MCF 10A (cell line): ENCODE data around the gene FRMPD4. TPM values are rescaled to one million over a fixed set of nuclear protein-coding genes. Genes with fewer than 3 reads are reported as not detected.

ENCODE experiments used
- BruUV-seq: library from RNA; stranded (reverse); fragments of 400-500 nt; replicated peaks from 2 replicates; lab custom pipeline; 2021; lab: Mats Ljungman, UMichigan
- CTCF ChIA-PET: fragments of 300-600 bp; sonication (Branson Sonifier 250); formaldehyde crosslinking; extraction: SDS; loops from one replicate; lab custom pipeline; 2021; ENCODE audit warnings: antibody characterized with exemption, inconsistent platforms; lab: Yijun Ruan, JAX
- POLR2A ChIA-PET: fragments of 300-600, 350-650 bp; sonication (Branson Sonifier 250); formaldehyde crosslinking; extraction: SDS; loops from one replicate; lab custom pipeline; 2020; ENCODE audit warnings: antibody characterized with exemption, inconsistent platforms; lab: Yijun Ruan, JAX
- DNase-seq: peaks from one replicate; pipeline ENCODE4 v3.0.0-alpha.2; 2018; ENCODE audit not compliant: unreplicated experiment
- H3K27ac Mint-ChIP-seq: one replicate; pipeline ENCODE4 v1.8.0; 2022; ENCODE audit warnings: mild to moderate bottlenecking, low read depth, mixed read lengths; ENCODE audit not compliant: unreplicated experiment
- H3K27me3 Mint-ChIP-seq: one replicate; pipeline ENCODE4 v1.8.0; 2022; ENCODE audit warnings: mixed read lengths; ENCODE audit not compliant: insufficient read depth, unreplicated experiment
- H3K36me3 Mint-ChIP-seq: one replicate; pipeline ENCODE4 v1.8.0; 2022; ENCODE audit warnings: mild to moderate bottlenecking, moderate library complexity, mixed read lengths; ENCODE audit not compliant: insufficient read depth, unreplicated experiment
- H3K4me1 Mint-ChIP-seq: one replicate; pipeline ENCODE4 v1.8.0; 2022; ENCODE audit warnings: mixed read lengths; ENCODE audit not compliant: insufficient read depth, unreplicated experiment
- H3K4me3 Mint-ChIP-seq: one replicate; pipeline ENCODE4 v1.8.0; 2022; ENCODE audit warnings: mild to moderate bottlenecking, moderate library complexity, mixed read lengths; ENCODE audit not compliant: unreplicated experiment
- H3K9me3 Mint-ChIP-seq: one replicate; pipeline ENCODE4 v1.8.0; 2022; ENCODE audit warnings: mixed read lengths; ENCODE audit not compliant: unreplicated experiment
- CTCF ChIP-seq: fragments of 200-600 bp; IDR thresholded peaks from one replicate; pipeline ENCODE4 v1.8.0; 2022; ENCODE audit warnings: antibody characterized with exemption, mild to moderate bottlenecking; ENCODE audit not compliant: unreplicated experiment
- intact Hi-C: fragments of 100-400 bp; cut with micrococcal nuclease; formaldehyde crosslinking; loops from 2 replicates; pipeline ENCODE4 v1.14.1; 2022
- total RNA-seq: library from RNA; stranded (reverse); gene quantifications from 2 replicates; pipeline ENCODE4 v1.2.3, GENCODE V29; 2022

Gene FRMPD4
- total RNA-seq, 1 experiment from 2014 or later: not detected

- Mint-ChIP-seq H3K9me3 (no peaks in the 10 kb centered on the region), H3K27ac (no peak overlapping the region), H3K27me3 (no peaks in the 10 kb centered on the region), H3K4me1 (no peaks in the 10 kb centered on the region), H3K36me3 (no peaks in the 10 kb centered on the region), H3K4me3 (no peak overlapping the region)
- no peak for DNase-seq
- no TSS peak for BruUV-seq
- CTCF ChIA-PET: interaction anchor here (0.9 to 1.3 kb wide), 3 partner anchors 15 to 490 kb away, joined by 3 to 4 read pairs (median 4); no protein-coding TSS in a partner anchor
- intact Hi-C loops: no loop called here
- POLR2A ChIA-PET: no interaction called here
- TF ChIP-seq CTCF: no peak
Observed at GRCh38 chrX:12570859-12571501, 432.7 kb downstream of the FRMPD4 start.

DNA sequence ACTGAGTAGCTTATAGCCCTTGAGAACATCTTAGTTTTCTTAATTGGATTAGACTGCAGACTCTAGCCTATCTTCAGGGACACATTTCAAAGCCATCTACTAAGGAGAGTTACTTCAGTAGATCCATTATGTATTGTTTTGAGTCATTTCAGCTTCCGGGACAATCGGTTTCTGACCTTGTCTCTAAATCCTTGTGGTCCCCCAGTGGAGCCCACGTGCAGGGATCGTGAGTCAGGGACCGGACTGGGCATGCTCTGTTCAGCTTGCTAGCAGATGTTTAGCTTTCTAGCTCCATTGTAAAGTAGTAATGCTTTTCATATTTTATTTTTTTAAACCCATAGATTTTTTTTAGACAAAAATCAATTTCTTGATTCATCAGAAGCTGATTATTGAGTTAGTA lies 441.0 kb downstream of the FRMPD4 start:
- ChIA-PET POLR2A (interaction anchor here (0.8 kb wide), 1 partner anchor 47 kb away, joined by 3 read pairs; no protein-coding TSS in a partner anchor), CTCF (interaction anchor here (0.6 to 1.5 kb wide), 2 partner anchors 122 to 632 kb away, joined by 3 to 6 read pairs; no protein-coding TSS in a partner anchor)
- no TSS peak for BruUV-seq
- peaks cover 20% of the 10 kb centered on the region for H3K4me1 Mint-ChIP-seq
- no peak overlapping the region for H3K4me3 Mint-ChIP-seq
- H3K27ac Mint-ChIP-seq: no peak overlapping the region
- intact Hi-C loops: no loop called here
- H3K27me3 Mint-ChIP-seq: peaks cover 21% of the 10 kb centered on the region
- DNase-seq: no peak
- TF ChIP-seq CTCF: no peak
- no peaks in the 10 kb centered on the region for H3K9me3 Mint-ChIP-seq
- no peaks in the 10 kb centered on the region for H3K36me3 Mint-ChIP-seq

DNA sequence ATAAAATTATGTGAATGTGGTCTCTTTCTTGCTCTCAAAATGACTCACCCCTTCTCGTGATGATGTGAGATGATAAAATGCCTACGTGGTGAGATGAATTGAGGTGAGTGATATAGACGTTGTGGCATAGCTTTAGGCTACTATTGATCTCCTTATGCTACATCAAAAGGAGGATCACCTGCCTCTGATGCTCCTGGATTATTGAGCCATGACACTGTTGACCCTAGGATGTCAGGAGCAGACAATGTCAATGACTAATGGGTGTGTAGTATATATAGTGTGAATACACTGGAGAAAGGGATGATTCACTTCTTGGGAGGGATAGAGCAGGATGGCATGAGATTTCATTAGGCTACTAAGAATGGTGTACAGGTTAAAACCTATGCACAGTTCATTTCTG lies 442.3 kb downstream of the FRMPD4 start:
- Mint-ChIP-seq H3K4me3 (no peak overlapping the region), H3K36me3 (no peaks in the 10 kb centered on the region), H3K27me3 (peaks cover 21% of the 10 kb centered on the region), H3K27ac (no peak overlapping the region), H3K9me3 (no peaks in the 10 kb centered on the region), H3K4me1 (peaks cover 20% of the 10 kb centered on the region)
- TF ChIP-seq CTCF: no peak
- BruUV-seq: no TSS peak
- DNase-seq: peak; percentile 40
- POLR2A ChIA-PET: no interaction called here
- intact Hi-C loops: no loop called here
- CTCF ChIA-PET: no interaction called here

DNA sequence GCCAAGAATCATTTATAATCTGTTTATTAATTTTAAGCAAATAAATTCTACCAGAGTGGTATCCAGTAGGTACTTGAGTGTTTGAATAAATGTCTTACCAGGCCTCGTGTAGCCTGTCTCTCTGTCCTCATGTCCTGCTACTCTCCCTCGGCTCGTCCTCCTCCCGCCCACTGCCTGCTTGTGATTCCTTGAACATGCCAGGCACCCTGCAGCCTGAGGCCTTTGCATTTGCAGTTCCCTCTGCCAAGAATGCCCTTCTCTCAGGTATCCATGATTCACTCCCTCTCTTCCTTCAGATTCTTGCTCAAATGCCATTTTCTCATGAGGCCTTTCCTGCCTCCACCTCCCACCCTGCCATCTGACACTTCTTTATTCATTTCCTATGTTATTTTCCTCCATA lies 443.3 kb downstream of the FRMPD4 start:
- ChIA-PET CTCF (no interaction called here), POLR2A (no interaction called here)
- peaks cover 20% of the 10 kb centered on the region for H3K4me1 Mint-ChIP-seq
- intact Hi-C loops: no loop called here
- H3K9me3 Mint-ChIP-seq: no peaks in the 10 kb centered on the region
- H3K27ac Mint-ChIP-seq: no peak overlapping the region
- H3K27me3 Mint-ChIP-seq: peaks cover 21% of the 10 kb centered on the region
- DNase-seq: peak; percentile 75
- no peak overlapping the region for H3K4me3 Mint-ChIP-seq
- no peaks in the 10 kb centered on the region for H3K36me3 Mint-ChIP-seq
- TF ChIP-seq CTCF: no peak
- no TSS peak for BruUV-seq
